Activated CD8-positive, alpha-beta memory T cell treated with anti-CD3 and anti-CD28 coated beads, Interleukin-2, amount 50 U/mL, for 4 hours (primary cell): Measurements from ENCODE around the gene SIT1.
A peak's percentile ranks its signal among the peaks of the same experiment; 100 is the strongest.
"Not testable (repeated sequence)": the region's sequence is repeated elsewhere in the genome, so short reads cannot be mapped to it uniquely, and the experiment has no call there.

Experiments used
- DNase-seq: peaks from one replicate; pipeline ENCODE4 v3.0.0-alpha.2; 2020

SIT1 gene

GRCh38 chr9:35635730-35636129 lies 15.0 kb downstream of the SIT1 start:
- no peak for DNase-seq

DNA sequence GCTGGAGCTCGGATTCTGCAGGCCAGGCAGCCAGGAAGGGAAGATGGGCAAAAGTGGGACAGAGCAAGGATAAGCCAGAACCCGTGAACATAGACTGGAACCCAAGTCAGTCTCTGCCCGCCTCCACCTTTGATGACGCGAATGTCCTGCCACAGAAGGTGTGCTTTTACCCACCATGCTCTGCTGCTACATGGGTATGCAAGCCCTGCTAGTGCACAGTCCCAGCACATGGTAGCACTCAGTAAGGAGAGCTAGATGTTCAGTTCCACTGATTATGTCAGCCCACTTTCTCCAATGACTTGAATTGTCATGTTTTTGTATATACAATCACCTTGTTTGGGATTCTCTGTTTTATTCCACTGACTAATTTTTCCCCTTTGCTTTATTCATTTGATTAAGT lies 21.1 kb downstream of the SIT1 start:
- no peak for DNase-seq

GRCh38 chr9:35628389-35628991 lies 22.2 kb downstream of the SIT1 start:
- DNase-seq: no peak

DNA sequence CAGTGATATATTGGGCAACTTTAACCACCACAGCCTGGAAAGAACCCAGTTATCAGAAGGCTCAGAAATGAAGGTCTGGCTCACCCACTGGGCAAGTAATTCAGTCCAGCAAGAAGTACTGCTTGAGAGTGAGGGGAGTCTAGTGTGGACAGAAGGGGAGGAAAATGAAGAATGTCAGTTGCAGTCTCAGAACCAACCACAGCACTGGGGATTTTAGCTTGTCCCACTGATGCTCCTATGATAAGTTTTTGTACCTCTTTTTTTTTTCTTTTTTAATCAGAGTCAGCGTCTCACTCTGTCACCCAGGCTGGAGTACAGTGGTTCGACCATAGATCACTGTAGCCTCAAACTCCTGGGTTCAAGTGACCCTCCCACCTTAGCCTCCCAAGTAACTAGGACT lies 23.2 kb downstream of the SIT1 start:
- DNase-seq: no peak

GRCh38 chr9:35619800-35620158 lies 31.0 kb downstream of the SIT1 start:
- no peak for DNase-seq

DNA sequence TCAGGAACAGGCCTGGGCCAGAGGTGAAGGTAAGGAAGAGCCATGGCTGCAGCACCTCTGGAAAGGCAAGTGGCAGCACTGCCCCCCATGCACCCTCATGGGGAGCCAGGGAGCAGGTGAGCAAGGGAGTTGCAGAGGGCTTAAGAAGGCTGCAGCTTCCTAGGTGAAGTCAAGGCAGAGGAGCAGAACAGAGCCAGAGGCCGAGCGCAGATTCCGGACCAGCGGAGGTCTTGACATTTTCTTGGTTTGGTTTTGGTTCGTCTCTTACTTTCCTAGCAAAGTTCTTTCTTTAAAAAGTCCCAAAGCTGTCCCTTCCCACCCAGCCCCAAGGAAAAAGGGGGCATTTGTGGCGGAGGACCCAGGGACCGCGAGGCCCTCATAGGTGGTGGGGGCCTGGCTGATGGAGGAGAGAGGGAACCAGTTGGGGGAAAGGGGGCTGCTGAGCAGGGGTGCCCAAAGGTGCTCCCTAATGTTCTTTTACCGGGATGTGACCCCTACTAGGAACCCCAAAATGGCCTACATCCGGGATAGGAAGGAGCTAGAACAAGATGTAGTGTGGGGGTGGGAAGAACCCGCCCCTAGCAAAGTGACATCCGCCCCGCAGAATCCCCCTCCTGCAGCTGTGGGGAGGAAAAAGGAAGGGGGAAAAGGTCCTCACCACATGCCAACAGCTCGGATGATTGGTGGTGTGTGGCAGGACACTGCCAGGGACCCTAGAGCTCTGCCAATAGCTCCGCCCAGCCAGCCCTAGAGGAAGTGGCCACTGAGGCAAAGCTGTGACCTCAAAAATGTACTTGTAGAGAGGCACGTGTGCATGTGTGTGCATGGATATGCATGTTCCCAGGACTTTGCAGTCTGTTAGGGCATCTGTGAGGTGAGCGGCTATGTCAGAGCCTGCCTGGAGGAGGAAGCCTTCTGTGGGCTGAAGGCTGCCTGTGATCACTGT lies 31.6 kb downstream of the SIT1 start:
- peak; percentile 32 for DNase-seq

- DNase-seq: no peak
These were observed 32.4 kb downstream of the SIT1 start, which contains the start of gene CD72 for GRCh38 chr9:35618325-35618727. Gene CD72 (minus strand): TSS chr9:35618413. CDS start chr9:35618303, 110 bp downstream.

DNA sequence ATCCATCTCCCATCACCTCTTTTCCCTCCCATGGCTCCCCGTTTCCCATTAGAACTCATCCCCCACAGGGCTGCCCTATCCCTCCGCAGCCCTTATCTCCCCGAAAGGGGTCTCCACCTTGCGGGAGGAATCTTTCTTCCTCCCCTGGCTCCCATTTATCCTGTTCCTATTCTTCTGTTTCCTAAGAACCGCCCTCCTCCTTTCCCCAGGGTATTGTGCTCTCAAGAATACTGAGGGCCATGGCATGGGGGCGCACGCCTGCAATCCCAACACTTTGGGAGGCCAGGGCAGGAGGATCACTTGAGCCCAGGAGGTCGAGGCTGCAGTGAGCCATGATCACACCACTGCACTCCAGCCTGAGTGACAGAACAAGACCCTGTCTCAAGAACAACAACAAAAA lies 33.2 kb downstream of the SIT1 start:
- DNase-seq: no peak

- DNase-seq: peak; percentile 67
These were observed 33.9 kb downstream of the SIT1 start for GRCh38 chr9:35616681-35617459.

DNA sequence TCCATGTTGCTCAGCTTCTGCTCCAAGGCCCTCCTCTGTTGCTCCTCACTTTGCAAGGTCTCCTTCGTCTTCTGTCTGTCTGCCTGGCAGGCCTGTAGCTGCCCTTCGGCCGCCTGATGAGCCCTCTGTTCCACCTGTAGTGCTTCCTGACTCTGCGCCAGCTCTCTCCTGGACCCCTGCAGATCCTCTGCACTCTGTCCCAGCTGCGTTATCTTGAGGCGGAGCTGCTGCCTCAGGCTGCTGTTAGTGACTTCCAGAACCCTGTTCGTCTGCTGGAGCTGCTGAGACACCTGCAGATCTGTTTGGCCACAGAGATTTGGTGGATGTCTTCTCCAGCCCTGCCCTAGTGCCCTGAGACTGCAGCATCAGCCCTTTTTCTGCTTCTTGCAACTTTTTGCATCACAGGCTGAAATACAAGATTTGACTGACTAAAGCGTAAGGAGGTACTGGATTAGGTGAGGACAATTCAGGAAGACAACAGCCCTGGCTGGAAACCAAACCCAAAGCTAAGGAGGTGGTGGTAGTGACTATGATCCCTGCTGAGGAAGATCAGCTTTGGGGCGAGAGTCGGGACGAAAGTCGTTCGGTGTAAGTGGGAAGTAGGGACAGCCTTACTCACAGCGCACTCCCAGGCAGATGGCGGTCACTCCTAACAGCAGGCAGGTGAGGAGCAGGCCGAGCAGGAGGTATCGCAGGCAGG lies 34.6 kb downstream of the SIT1 start:
- DNase-seq: no peak

- DNase-seq: no peak
These were observed 37.9 kb downstream of the SIT1 start for GRCh38 chr9:35612843-35613242.

DNA sequence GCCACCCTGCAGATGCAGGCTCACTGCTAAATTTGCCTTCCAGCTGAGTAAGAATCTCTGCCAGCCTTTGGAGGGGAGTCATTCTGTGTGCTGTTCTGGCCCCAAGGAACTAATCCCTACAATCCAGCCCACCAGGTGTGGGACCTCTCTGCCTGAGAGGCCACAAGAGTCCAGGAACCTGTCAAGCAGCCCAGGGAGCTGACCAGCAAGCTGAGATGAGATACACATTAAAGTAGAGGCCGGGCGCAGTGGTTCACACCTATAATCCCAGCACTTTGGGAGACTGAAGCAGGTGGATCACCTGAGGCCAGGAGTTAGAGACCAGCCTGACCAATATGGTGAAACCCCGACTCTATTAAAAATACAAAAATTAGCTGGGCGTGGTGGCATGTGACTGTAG lies 38.7 kb downstream of the SIT1 start:
- not testable (repeated sequence) for DNase-seq

DNA sequence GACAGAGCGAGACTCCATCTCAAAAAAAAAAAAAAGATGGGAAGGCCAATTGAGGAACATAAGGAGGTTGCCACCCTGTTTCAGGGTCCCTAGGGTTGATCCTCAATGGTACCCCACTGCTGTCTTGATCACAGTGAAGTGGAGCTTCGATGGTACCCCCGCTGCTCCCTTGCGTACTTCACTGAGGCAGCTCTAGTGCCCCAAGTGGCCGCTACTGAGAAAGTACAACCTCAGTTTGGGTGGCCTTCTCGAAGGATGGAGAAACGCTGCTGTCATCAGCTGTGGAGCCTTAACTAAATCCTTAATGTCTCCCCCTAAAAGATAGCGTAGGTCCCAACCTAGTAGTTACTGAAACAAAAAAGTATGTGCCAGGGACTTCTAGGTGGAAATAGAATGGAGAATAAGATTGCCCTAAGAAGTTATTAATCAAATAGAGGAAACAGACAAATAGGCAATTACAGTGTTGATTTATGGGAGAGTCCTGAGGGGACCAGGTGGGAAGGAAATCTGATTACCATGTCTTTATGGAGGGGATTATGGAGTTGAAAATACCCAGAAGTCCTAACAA lies 39.4 kb downstream of the SIT1 start:
- DNase-seq: peak; percentile 64

- no peak for DNase-seq
These were observed 40.9 kb downstream of the SIT1 start for GRCh38 chr9:35609820-35610163.

- DNase-seq: no peak
These were observed 41.5 kb downstream of the SIT1 start for GRCh38 chr9:35609001-35609819.

- no peak for DNase-seq
These were observed 42.5 kb downstream of the SIT1 start for GRCh38 chr9:35608221-35608620.

DNA sequence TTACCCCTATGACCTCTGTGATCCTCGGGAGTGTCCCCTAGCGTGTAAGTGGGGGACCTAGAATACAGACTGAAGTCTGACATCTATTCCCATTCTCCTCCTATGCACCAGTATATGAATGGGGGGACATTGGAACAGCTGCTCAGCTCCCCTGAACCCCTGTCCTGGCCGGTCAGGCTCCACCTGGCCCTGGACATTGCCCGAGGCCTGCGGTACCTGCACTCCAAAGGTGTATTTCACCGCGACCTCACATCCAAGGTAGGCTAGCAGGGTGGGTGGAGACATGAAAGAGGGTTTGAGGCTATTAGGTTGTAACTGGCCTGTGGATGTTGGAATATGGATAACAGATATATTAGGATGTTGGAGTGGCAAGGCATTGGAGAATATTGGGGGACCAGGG lies 44.0 kb downstream of the SIT1 start:
- no peak for DNase-seq

- DNase-seq: no peak
These were observed 44.6 kb downstream of the SIT1 start for GRCh38 chr9:35606138-35606504.

DNA sequence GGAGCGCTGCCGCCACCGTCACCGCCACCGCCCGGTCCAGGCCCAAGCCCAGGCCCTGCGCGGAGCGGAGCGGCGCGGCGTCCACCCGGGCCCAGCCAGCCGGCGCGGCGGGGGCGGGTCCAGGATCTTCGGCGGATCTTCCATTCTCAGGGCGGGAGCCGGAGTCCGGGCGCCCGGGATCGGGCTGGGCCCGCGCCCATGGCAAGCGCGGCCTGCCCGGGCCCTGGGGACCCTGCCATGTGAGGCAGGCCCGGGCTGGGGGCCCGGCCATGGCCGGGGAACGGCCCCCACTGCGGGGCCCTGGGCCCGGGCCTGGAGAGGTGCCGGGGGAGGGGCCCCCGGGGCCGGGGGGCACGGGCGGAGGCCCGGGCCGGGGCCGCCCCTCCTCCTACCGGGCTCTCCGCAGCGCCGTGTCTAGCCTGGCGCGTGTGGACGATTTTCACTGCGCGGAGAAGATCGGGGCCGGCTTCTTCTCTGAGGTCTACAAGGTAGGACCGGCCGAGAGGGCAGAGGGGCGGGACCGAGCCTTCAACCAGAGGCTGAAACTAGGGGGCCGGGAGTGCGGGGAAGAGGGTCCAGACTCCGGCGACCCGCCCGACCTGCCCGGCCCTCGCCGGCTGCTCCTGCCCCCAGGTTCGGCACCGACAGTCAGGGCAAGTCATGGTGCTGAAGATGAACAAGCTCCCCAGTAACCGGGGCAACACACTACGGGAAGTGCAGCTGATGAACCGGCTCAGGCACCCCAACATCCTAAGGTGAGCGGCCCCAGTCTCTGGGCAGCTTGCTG lies 45.2 kb downstream of the SIT1 start:
- DNase-seq: peak; percentile 30

GRCh38 chr9:35604578-35605350 lies 46.0 kb downstream of the SIT1 start, which contains the start of gene TESK1:
Gene TESK1 (plus strand): TSS chr9:35605262. CDS start chr9:35605620, 358 bp downstream.
- peak; percentile 82 for DNase-seq
